Measurements from ENCODE around the gene FBXL5.

DNA sequence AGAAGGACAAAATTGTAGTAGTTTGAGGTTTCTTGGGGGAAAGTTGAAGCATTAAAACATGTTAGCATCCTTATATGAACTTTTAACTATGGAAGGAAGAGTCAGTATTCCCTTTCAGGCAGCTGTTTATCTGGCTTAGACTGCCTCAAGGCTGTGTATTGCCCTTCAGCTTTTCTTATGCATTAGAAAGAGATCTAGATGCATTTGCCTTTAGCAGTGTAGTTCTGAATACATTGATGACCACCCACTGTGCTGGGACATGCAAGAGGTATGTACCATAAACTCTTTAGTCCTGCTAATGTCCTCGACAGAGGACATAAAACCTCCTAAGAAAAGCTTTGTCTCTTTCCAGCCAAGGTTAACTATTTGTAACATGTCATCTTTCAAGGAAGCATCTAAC lies 29.3 kb upstream of the FBXL5 start:
- TF ChIP-seq, protein P1, sequence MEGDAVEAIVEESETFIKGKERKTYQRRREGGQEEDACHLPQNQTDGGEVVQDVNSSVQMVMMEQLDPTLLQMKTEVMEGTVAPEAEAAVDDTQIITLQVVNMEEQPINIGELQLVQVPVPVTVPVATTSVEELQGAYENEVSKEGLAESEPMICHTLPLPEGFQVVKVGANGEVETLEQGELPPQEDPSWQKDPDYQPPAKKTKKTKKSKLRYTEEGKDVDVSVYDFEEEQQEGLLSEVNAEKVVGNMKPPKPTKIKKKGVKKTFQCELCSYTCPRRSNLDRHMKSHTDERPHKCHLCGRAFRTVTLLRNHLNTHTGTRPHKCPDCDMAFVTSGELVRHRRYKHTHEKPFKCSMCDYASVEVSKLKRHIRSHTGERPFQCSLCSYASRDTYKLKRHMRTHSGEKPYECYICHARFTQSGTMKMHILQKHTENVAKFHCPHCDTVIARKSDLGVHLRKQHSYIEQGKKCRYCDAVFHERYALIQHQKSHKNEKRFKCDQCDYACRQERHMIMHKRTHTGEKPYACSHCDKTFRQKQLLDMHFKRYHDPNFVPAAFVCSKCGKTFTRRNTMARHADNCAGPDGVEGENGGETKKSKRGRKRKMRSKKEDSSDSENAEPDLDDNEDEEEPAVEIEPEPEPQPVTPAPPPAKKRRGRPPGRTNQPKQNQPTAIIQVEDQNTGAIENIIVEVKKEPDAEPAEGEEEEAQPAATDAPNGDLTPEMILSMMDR (IDR thresholded peaks at IDR 0.05) = no peak
- TF ChIP-seq ZFX (IDR thresholded peaks at IDR 0.05; ENCODE audit: borderline replicate concordance) = no peak
